Esophagus muscularis mucosa (tissue), 3 donors: Measurements from ENCODE around the gene MAP2.

Experiments used
- CTCF ChIP-seq, 3 experiments: fragments of 200-600 bp in 2 of 3; fragments of 450-650 bp in 1 of 3; sonication (generic) in 2 of 3; IDR thresholded peaks; one replicate each; pipeline ENCODE4 v1.5.1; 2017 to 2019; ENCODE audit warnings: antibody characterized with exemption in 3 of 3, mild to moderate bottlenecking in 2 of 3, moderate library complexity in 1 of 3
- POLR2A ChIP-seq: fragments of 450-650 bp; IDR thresholded peaks from one replicate; pipeline ENCODE4 v1.6.1; 2017; ENCODE audit warnings: antibody characterized with exemption, moderate library complexity, mild to moderate bottlenecking, low read depth

DNA sequence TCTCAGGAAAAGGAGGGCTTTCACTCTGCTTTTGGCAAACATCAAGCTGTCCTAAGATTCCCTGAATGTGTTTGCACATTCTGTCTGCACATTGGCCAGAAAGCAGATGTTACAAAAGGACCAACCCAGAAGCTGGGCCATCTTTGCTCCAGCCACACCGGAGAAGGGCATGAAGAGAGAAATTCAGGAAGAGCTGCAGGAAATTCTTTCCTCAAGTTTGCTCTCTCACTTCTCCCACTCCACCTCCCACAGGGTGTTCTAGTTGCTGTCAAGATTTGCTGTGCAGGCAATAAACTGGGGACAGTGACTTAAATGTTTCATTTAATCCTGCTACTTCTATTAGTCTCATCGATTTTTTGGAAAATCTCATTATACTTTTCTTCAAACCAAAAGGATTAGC lies 210.1 kb downstream of the MAP2 start:
- TF ChIP-seq CTCF (IDR thresholded peaks at IDR 0.05): no peak
- no peak for TF ChIP-seq POLR2A
